ENCODE measurements around the gene DGCR2.

DNA sequence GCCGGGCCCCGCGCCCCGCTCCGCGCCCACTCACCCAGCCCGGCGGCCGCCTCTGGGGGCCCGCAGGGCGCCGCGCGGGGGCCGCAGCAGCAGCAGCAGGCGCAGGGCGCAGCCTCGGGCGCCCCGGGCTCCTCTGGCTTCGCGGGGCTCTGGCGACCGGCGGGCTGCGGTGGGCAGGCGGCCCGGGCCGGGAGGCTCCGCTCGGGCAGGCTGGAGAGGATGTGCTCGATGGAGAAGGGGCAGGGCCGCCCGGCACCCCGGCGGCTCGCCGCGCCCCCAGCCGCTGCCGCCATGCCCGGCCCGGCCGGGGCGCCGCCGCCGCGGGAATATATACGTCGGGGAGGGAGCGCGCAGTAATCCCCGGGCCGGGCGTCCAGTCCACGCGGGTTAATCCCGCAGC, 27.8 kb upstream of the DGCR2 start, which contains the start of gene GSC2:
- no peak for TF ChIP-seq POLR2A (IDR thresholded peaks at IDR 0.05)
- TF ChIP-seq, protein P1, sequence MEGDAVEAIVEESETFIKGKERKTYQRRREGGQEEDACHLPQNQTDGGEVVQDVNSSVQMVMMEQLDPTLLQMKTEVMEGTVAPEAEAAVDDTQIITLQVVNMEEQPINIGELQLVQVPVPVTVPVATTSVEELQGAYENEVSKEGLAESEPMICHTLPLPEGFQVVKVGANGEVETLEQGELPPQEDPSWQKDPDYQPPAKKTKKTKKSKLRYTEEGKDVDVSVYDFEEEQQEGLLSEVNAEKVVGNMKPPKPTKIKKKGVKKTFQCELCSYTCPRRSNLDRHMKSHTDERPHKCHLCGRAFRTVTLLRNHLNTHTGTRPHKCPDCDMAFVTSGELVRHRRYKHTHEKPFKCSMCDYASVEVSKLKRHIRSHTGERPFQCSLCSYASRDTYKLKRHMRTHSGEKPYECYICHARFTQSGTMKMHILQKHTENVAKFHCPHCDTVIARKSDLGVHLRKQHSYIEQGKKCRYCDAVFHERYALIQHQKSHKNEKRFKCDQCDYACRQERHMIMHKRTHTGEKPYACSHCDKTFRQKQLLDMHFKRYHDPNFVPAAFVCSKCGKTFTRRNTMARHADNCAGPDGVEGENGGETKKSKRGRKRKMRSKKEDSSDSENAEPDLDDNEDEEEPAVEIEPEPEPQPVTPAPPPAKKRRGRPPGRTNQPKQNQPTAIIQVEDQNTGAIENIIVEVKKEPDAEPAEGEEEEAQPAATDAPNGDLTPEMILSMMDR (IDR thresholded peaks at IDR 0.05) = no peak
- no peak for TF ChIP-seq POLR2AphosphoS5 (IDR thresholded peaks at IDR 0.05)
